HTR-8/SVneo (cell line): Measurements from ENCODE around the gene IFITM10.

Source experiments
- DNase-seq: peaks from one replicate; pipeline ENCODE4 v3.0.0; 2011; ENCODE audit warnings: low spot score, mixed read lengths; ENCODE audit not compliant: insufficient read length
- FAIRE-seq: peaks from 2 replicates; lab custom pipeline; 2011; peaks lifted over from hg19 to GRCh38; lab: Jason Lieb, UNC

The IFITM10 gene

DNA sequence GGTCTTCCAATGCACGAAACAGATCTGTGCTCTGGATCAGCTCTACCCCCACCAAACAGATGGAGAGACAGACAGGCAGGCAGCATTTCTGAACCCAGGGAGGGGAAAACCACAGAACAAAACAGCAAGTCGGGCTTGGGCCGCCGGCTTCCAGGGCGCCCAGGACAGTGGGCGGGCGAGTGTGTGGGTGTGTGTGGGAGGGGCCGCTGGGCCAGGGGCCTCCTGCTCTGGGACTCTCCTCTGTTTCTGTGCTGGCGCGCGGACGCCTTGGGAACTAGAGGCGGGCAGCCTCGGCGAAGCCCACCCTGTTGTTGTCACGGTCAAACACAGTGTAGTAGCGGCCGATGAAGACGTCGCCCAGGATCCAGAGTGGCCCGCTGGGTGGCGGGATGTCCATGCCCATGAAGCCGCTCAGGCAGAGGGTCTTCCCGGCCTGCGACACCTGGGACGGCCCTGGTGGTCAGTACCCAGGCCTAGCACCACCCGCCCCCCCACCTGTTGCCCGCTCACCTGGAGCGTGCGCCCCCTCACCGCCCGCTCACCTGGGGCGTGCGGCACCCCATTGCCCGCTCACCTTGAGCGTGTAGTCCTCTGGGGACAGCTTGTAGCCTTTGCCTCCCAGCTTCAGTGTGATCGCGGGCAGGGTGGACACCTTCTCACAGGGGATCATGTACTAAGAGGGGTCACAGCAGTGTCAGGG lies 3.0 kb upstream of the IFITM10 start:
- DNase-seq (no peak), FAIRE-seq (no peak)

DNA sequence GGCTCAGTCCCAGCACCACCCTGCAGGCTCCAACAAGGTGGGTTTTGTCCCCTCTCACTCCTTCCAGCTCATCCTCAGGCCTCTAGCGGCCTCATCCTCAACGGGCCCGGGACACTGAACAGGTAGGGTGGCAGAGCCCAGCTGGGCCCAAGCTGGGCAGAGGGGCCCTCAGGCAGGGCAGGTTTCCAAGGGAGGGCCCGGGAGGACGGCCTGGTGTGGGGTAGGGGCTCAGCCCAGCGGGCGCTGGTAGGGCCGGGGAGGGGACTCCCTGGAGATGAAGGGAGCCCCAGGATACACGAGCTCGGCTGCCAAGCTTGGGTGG lies 2.5 kb upstream of the IFITM10 start:
- FAIRE-seq (no peak), DNase-seq (no peak)

DNA sequence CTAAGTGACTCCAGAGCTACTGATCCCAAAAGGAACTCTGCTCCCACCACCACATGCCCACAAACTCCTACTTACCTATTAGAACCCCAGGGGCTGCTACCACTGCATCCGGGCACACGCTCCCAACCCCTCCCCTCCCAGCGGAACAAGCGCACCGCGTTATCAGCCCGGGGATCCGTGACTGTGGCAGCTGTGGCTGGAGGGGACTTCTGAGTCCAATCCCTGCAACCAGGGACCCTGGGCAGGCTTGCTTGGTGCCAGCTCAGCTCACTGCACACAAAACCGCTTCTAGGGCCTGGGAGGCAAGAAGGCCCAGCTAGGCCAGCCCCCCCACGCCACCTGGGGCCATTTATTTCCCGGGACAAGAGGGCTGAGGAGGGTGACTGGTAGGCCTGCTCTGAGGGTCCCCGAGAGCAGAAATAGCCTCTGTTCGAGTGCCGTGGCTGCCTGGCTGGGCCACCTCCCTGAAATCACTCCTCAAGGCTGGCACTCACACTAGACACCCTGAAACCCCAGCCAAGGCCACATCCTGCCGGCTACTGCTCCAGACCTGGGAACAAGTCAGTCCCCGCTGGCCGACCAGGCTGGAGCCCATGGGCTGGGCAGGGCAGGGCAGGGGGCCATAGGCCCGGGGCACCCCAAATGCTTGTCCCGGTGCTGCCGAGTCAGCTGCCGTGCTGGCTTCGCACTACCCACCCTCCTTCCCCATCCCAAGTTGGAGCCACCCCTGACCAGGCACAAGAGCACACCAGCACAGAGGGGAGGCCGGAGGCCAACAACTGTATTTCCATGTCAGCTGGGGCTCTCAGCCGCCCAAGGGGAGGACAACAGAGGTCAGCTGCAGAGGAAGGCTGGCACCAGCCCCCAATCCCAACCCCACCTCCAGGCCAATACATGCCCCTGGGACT lies 1.9 kb upstream of the IFITM10 start:
- FAIRE-seq (no peak), DNase-seq (no peak)

DNA sequence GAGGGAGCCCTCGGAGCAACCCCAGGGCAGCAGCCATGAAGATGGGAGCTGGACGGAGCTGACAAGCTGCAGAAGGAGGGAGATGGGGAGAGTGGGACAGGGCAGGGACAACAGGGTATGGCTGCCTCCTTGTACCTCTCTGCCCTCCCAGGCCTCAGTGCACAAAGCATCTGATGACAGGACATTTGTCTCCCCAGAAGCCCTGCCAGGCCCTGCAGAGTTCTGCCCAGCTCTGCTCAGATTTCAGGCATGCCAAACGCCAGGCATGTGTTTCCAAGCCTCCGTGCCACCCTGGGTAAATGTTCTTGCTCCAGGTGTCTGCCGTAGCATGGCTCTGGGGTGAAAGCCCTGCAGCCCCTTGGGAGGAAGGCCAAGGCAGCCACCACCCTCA lies 1.1 kb upstream of the IFITM10 start:
- DNase-seq (no peak), FAIRE-seq (no peak)

DNA sequence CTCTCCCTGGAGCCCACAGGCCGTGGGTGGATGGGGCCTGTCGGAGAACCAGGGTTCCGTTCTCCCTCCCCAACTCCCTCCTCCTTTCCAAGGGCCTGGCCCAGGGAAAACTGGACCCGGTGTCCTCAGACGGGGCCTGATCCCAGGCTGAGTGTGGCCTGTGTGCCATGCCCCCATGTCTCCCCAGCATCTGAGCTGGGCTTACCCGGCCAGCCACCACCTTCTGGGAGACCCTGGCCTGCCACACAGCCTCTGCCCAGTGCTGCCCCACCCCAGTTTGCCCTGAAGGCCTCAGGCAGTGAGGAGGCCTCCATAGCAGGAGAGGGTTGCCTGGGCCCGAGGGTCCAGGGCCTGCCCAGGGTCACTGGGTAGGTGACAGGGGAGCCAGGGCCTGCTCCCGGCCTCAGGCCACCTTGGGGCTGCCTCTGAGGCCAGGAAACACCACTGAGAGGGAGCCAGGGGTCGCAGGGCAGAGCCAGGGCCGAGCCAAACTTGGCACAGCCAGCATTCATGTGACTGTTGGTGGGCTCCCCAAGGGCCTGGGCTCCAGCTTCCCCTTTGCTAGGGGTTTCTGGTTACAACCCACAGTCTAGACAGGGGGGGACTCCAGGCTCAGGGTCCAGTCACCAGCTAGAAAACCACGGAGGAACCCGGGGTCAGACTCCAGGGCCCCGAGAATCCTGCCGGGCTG lies 590 bp upstream of the IFITM10 start:
- no peak for DNase-seq
- no peak for FAIRE-seq

DNA sequence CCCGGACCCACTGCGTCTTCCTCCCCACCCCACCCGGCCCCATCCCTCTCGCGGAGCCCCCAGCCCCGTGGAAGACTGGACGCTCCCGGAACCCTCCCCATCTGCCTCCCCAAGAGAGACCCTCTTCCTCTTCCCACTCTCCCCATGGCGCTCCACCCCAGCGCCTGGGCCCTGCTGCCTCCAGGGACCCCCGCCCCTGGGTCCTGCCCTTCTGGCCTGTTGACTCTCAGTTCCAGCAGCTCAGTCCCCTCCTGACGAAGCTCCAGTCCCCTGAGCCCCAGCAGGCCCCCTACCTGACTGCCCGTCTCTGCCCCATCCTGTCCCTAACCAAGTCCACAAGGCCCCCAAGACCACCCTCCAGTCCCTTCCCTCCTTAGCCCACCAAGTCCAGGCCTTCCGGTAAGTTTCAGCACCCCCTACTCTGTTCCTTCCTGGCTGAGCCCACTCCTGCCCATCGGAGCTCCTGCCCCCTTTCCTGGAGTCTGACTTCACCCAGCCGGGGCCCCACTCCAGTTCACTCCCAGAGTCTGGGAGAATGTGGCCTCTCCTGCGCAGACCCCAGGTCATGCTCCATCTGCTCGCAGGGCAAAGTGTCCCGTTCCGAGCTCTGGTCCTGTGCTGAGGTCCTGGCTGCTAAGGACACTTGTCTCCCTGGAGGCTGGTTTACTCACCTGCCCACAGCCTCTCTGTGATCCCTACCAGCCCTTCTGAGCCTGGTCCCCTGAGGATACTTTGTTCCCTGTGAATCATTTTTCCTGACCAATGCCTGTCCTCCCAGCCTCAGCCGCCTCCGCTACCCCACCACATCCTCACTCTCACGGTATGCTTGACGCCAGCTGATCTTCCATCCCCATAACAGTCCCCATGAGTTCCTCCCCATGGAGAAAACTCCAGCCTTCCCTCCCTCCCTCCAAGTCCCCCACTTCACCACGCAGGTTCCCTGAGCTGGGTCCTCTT lies 722 bp downstream of the IFITM10 start:
- FAIRE-seq (peak; percentile 9), DNase-seq (no peak)

- FAIRE-seq (no peak), DNase-seq (no peak)
Observed at GRCh38 chr11:1748636-1749394, 1.6 kb downstream of the IFITM10 start.

DNA sequence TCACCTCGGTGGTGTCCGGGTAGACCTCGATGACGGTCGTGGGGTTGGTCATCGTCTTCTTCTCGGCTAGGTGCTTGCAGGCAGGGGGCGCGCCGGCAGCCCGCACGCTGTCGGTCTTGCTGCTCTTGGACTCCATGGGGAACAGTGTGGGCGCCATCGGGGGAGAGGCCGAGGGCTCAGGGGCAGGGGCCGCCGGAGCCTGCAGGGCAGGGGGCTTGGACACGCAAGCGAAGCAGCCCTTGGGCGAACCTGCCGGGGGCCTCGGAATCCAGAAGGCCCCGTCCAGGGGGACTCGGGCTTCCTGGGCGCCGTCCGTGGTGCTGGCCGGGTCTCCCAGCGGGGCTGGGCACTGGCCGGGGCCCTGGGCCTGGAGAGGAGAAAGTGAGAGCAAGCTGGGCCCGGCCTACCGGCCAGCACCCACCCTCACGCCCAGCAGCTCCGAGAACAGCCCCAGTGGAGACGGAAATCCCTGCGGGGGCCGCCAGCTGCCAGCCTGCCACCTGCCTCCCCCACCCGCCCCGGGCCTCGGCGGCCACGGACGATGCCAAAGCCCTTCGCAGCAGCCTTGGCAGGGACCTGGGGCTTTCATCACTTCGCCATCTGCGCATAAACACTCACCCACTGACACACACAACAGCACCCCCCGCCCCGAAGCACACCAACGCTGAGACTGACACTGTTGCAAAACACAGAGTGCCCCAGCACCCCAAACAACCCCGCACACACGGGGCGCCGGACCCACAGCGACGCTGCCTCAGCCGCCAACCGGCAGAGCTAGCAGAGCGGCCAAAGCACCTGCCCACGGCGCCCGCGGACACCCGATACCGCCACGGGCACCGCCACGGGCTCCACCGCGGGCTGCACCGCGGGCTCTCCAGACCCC lies 2.4 kb downstream of the IFITM10 start:
- FAIRE-seq (no peak), DNase-seq (no peak)

GRCh38 chr11:1746956-1747752 lies 3.2 kb downstream of the IFITM10 start:
- no peak for DNase-seq
- FAIRE-seq, result no peak

GRCh38 chr11:1746511-1746931 lies 3.9 kb downstream of the IFITM10 start:
- DNase-seq (no peak), FAIRE-seq (no peak)

- no peak for FAIRE-seq
Observed at GRCh38 chr11:1745701-1746320, 4.6 kb downstream of the IFITM10 start.

GRCh38 chr11:1744891-1745700 lies 5.3 kb downstream of the IFITM10 start:
- FAIRE-seq (peak; percentile 99), DNase-seq (no peak)

More at GRCh38 chr11:1745701-1746320, 4.6 kb downstream of the IFITM10 start:
- no peak for DNase-seq

GRCh38 chr11:1744137-1744886 lies 6.1 kb downstream of the IFITM10 start:
- no peak for DNase-seq
- FAIRE-seq, result no peak

DNA sequence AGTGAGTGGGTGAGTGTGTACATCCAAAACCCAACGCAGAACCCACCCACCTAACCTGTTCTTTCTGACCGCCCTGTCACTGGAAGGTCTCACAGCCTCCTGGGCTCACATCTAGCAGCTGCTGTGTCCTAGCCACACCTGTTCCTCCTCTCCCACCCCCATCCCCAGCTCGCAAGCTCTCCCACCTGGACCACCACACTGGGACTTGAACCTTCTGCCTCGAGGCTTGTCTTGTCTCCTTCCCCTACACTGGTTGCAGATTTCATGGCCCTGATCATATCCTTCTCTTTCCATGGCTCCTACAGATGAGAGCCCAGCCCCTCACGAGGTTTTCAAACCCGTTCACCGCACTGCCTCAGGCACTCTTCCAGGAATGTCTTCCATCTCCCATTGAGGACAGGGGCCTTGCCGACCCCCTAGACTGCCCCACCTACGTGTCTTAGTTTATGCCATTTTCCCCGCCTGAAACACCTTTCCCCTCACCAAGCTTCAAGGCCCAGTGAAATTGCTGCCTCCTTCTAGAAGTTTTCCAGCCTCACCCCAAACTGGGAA lies 6.7 kb downstream of the IFITM10 start:
- no peak for FAIRE-seq

GRCh38 chr11:1742869-1743584 lies 7.4 kb downstream of the IFITM10 start:
- FAIRE-seq, result peak; percentile 96
- no peak for DNase-seq

More for the DNA sequence above, 6.7 kb downstream of the IFITM10 start:
- no peak for DNase-seq
